GM12878 (cell line): Measurements from ENCODE around the gene SOX5. TPM values are rescaled to one million over a fixed set of nuclear protein-coding genes. Genes with fewer than 3 reads are reported as not detected.

Source experiments
- ATAC-seq: fragments of 200-7000 bp; cut with Tn5 transposase; 3 replicates; pipeline ENCODE4 v1.9.1; 2020; ENCODE audit warnings: mild to moderate bottlenecking, moderate library complexity
- BruUV-seq: library from RNA; stranded (reverse); fragments of 400-500 nt; replicated peaks from 2 replicates; lab custom pipeline; 2021; lab: Mats Ljungman, UMichigan
- CTCF ChIA-PET: fragments of 300-600 bp; sonication (Branson Sonifier 250); formaldehyde crosslinking; extraction: SDS; loops from one replicate; lab custom pipeline; 2021; ENCODE audit warnings: inconsistent platforms; lab: Yijun Ruan, JAX
- POLR2A ChIA-PET: fragments of 350-600 bp; formaldehyde crosslinking; extraction: SDS; loops from one replicate; lab custom pipeline; 2021; ENCODE audit warnings: inconsistent platforms; lab: Charles Lee
- RAD21 ChIA-PET: fragments of 300-600 bp; sonication (Branson Sonifier 250); formaldehyde crosslinking; loops from one replicate; lab custom pipeline; 2023; ENCODE audit warnings: antibody characterized with exemption; ENCODE audit not compliant: unreplicated experiment; lab: Charles Lee
- SMC1A ChIA-PET: fragments of 300-600 bp; sonication (Branson Sonifier 250); formaldehyde crosslinking; loops from one replicate; lab custom pipeline; 2023; ENCODE audit not compliant: unreplicated experiment, uncharacterized antibody; lab: Charles Lee
- DNase-seq: peaks from one replicate; pipeline ENCODE4 v3.0.0-alpha.2; 2011; ENCODE audit warnings: low read depth, low spot score
- FAIRE-seq: peaks from 3 replicates; lab custom pipeline; 2011; peaks lifted over from hg19 to GRCh38; lab: Jason Lieb, UNC
- H2AFZ ChIP-seq: 2 replicates; pipeline ENCODE4 v1.6.0; 2011; ENCODE audit warnings: low read depth, low read length, control low read depth; ENCODE audit not compliant: control insufficient read depth
- H3K27ac ChIP-seq: 2 replicates; pipeline ENCODE4 v1.5.1; 2011; ENCODE audit warnings: control low read depth; ENCODE audit not compliant: control insufficient read depth, insufficient read depth
- H3K27me3 ChIP-seq, 2 experiments: replicated peaks in 1 of 2; 2 replicates each; pipeline versions ENCODE4 v1.6.0 to v1.6.1; 2011; ENCODE audit warnings: low read length in 1 of 2; ENCODE audit not compliant: control insufficient read depth in 2 of 2, insufficient read depth in 2 of 2
- H3K36me3 ChIP-seq, 2 experiments: 2 replicates each; pipeline ENCODE4 v1.5.1; 2011; ENCODE audit warnings: low read length in 1 of 2; ENCODE audit not compliant: control insufficient read depth in 2 of 2, insufficient read depth in 2 of 2
- H3K4me1 ChIP-seq: 2 replicates; pipeline ENCODE4 v1.6.1; 2011; ENCODE audit warnings: mild to moderate bottlenecking, low read length, moderate library complexity, mixed read lengths; ENCODE audit not compliant: control insufficient read depth, insufficient read depth
- H3K4me2 ChIP-seq: 2 replicates; pipeline ENCODE4 v1.6.0; 2011; ENCODE audit warnings: control low read depth; ENCODE audit not compliant: control insufficient read depth, insufficient read depth
- H3K4me3 ChIP-seq: fragments of 200-600 bp; sonication (generic); 2 replicates; pipeline ENCODE4 v1.5.1; 2016
- H3K79me2 ChIP-seq: 2 replicates; pipeline ENCODE4 v1.6.0; 2011; ENCODE audit warnings: low read length; ENCODE audit not compliant: control insufficient read depth, insufficient read depth
- H3K9ac ChIP-seq: 2 replicates; pipeline ENCODE4 v1.8.0; 2011; ENCODE audit warnings: low read length, control low read depth, mixed read lengths; ENCODE audit not compliant: control insufficient read depth, insufficient read depth
- H3K9me3 ChIP-seq: replicated peaks from 3 replicates; pipeline ENCODE4 v1.5.1; 2011; ENCODE audit warnings: mild to moderate bottlenecking, low read length; ENCODE audit not compliant: control insufficient read depth, insufficient read depth
- H4K20me1 ChIP-seq: 2 replicates; pipeline ENCODE4 v1.6.0; 2011; ENCODE audit not compliant: control insufficient read depth, insufficient read depth
- BHLHE40 ChIP-seq, 2 experiments: fragments of 450-650 bp in 1 of 2; IDR thresholded peaks; 2 replicates each; pipeline ENCODE4 v1.6.1; 2011 to 2017; ENCODE audit warnings: low read depth in 2 of 2, borderline replicate concordance in 1 of 2, improper control_type of control experiment in 1 of 2, low read length in 1 of 2, mild to moderate bottlenecking in 1 of 2
- EP300 ChIP-seq, 2 experiments: fragments of 150-350 bp in 1 of 2; IDR thresholded peaks; 2 replicates each; pipeline ENCODE4 v1.6.1; 2011 to 2012; ENCODE audit warnings: low read depth in 2 of 2, low read length in 2 of 2, borderline replicate concordance in 1 of 2, improper control_type of control experiment in 1 of 2, inconsistent platforms in 1 of 2; ENCODE audit not compliant: control insufficient read depth in 1 of 2
- IKZF1 ChIP-seq: fragments of 450-650 bp; conservative IDR thresholded peaks from 2 replicates; pipeline ENCODE4 v1.6.1; 2017; ENCODE audit warnings: antibody characterized with exemption, mild to moderate bottlenecking
- IKZF2 ChIP-seq, 2 experiments: fragments of 450-650 bp; IDR thresholded peaks; 2 replicates each; pipeline ENCODE4 v1.6.1; 2017; ENCODE audit warnings: mild to moderate bottlenecking in 2 of 2, moderate library complexity in 2 of 2
- JUND ChIP-seq: IDR thresholded peaks from 2 replicates; pipeline ENCODE4 v1.6.1; 2012; ENCODE audit warnings: low read depth, mild to moderate bottlenecking, low read length, improper control_type of control experiment, moderate library complexity
- SKIL ChIP-seq: fragments of 450-650 bp; IDR thresholded peaks from 2 replicates; pipeline ENCODE4 v1.6.1; 2017; ENCODE audit warnings: mild to moderate bottlenecking, low read depth, inconsistent platforms; ENCODE audit not compliant: poor library complexity, severe bottlenecking
- SP1 ChIP-seq: IDR thresholded peaks from one replicate; pipeline ENCODE4 v1.6.1; 2011; ENCODE audit warnings: low read depth, low read length
- TCF7 ChIP-seq: IDR thresholded peaks from 2 replicates; pipeline ENCODE4 v1.6.1; 2014; ENCODE audit warnings: antibody characterized with exemption, borderline replicate concordance
- WGBS: methylation state at CpG from one replicate; pipeline ENCODE4 v1.1.6; 2016; ENCODE audit warnings: low lambda C conversion rate; ENCODE audit not compliant: insufficient replicate concordance, insufficient coverage; ENCODE audit errors: missing lambda C conversion rate; 5-methylcytosine and 5-hydroxymethylcytosine counted together
- in situ Hi-C: fragments of 300-500 bp; cut with MboI; formaldehyde crosslinking; loops from 9 replicates; pipeline ENCODE4 v1.14.3; 2018; ENCODE audit warnings: mixed read lengths
- intact Hi-C: fragments of 100-400 bp; cut with micrococcal nuclease; formaldehyde crosslinking; loops from one replicate; pipeline ENCODE4 v1.14.2; 2022; ENCODE audit not compliant: unreplicated experiment
- polyA plus RNA-seq, 11 experiments: library from polyadenylated mRNA; depleted of rRNA in 4 of 11; unstranded in 6 of 11; stranded (reverse) in 5 of 11; fragments of >200 nt; fragmentation: Nextera tagmentation in 4 of 11; fragmentation: Illumina TruSeq in 1 of 11; extraction: Ambion mirVana in 4 of 11; extraction: Trizol in 1 of 11; gene quantifications; 1 replicate in 1 of 11; 2 replicates in 10 of 11; pipeline versions ENCODE4 v1.2.1 to v1.2.3, GENCODE V29; 2011 to 2016; ENCODE audit warnings: inconsistent platforms in 2 of 11, missing spikeins in 2 of 11, low read depth in 1 of 11
- total RNA-seq, 4 experiments: library from RNA; depleted of rRNA in 3 of 4; stranded (reverse); fragments of >200 nt in 3 of 4; fragmentation: Illumina TruSeq in 1 of 4; extraction: Trizol in 1 of 4; gene quantifications; 2 replicates each; pipeline versions ENCODE4 v1.2.1 to v1.2.3, GENCODE V29; 2013 to 2021
- TF ChIP-seq, protein P1 (sequence below): fragments of 450-650 bp; IDR thresholded peaks from 2 replicates; pipeline ENCODE4 v1.6.1; 2017; ENCODE audit warnings: antibody characterized with exemption, mild to moderate bottlenecking, moderate library complexity

The SOX5 gene
- total and polyA plus RNA-seq, 10 of the 15 experiments (the other 5 are each of a cell fraction or from before 2014, with no cell fraction given), result 0.08 to 1.0 (median 0.24) TPM

DNA sequence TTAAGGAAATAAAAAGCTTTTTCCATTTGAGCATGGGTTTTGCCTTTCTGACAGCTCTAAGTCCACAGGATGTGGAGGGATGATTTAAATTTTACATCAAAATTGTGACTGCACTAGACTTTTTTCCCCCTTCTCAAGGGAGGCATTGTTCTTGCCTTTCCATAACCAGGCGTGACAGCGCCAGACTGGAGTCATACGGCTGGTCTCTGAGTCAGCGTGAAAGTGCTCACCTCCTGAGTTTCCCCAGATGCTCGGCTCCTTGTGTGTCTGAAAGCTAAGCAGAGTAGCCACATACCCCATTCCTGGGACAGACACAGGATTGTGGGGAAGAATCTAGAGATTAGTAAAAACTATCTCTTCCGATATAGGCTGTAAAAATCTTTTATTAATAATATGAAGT lies 43.1 kb downstream of the SOX5 start:
- CTCF ChIA-PET, result interaction anchor here (1.1 kb wide), 1 partner anchor 17 kb away, joined by 3 read pairs; no protein-coding TSS in a partner anchor
- H3K27me3 ChIP-seq, result no peaks in the 10 kb centered on the region
- no peak overlapping the region for H3K27ac ChIP-seq
- H3K4me2 ChIP-seq, result no peak overlapping the region
- no peaks in the 10 kb centered on the region for H3K4me1 ChIP-seq
- 30% methylated on average over 6 of the region's 6 CpGs for WGBS
- SMC1A ChIA-PET, result no interaction called here
- no peaks in the 10 kb centered on the region for H4K20me1 ChIP-seq
- DNase-seq (no peak), FAIRE-seq (no peak), ATAC-seq (peak; percentile 83)
- no peak overlapping the region for H2AFZ ChIP-seq
- TF ChIP-seq SP1 (no peak), SKIL (peak; percentile 82), TCF7 (no peak), IKZF1 (peak; percentile 51; the same call in 1 of the 2 replicates), IKZF2 (IDR thresholded peaks at IDR 0.05) (peak; percentile 48 to 66; a peak in 3 of 4 replicates), EP300 (IDR thresholded peaks at IDR 0.05; ENCODE audit: borderline replicate concordance in 1 of 2, control insufficient read depth in 1 of 2, low read depth in 2 of 2, low read length in 2 of 2) (peak in 1 of 2 experiments; percentile 68; a peak in 2 of 4 replicates), JUND (peak; percentile 30; the same call in 1 of the 2 replicates), BHLHE40 (IDR thresholded peaks at IDR 0.05; ENCODE audit: borderline replicate concordance in 1 of 2, low read depth in 2 of 2, low read length in 1 of 2) (0 out of 4 replicates have a peak, but pooled peaks have one; percentile 14 to 33)
- TF ChIP-seq, protein P1, sequence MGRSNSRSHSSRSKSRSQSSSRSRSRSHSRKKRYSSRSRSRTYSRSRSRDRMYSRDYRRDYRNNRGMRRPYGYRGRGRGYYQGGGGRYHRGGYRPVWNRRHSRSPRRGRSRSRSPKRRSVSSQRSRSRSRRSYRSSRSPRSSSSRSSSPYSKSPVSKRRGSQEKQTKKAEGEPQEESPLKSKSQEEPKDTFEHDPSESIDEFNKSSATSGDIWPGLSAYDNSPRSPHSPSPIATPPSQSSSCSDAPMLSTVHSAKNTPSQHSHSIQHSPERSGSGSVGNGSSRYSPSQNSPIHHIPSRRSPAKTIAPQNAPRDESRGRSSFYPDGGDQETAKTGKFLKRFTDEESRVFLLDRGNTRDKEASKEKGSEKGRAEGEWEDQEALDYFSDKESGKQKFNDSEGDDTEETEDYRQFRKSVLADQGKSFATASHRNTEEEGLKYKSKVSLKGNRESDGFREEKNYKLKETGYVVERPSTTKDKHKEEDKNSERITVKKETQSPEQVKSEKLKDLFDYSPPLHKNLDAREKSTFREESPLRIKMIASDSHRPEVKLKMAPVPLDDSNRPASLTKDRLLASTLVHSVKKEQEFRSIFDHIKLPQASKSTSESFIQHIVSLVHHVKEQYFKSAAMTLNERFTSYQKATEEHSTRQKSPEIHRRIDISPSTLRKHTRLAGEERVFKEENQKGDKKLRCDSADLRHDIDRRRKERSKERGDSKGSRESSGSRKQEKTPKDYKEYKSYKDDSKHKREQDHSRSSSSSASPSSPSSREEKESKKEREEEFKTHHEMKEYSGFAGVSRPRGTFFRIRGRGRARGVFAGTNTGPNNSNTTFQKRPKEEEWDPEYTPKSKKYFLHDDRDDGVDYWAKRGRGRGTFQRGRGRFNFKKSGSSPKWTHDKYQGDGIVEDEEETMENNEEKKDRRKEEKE, result no peak
- intact Hi-C loops, result no loop called here
- no peak overlapping the region for H3K4me3 ChIP-seq
- RAD21 ChIA-PET, result no interaction called here
- no peaks in the 10 kb centered on the region for H3K79me2 ChIP-seq
- POLR2A ChIA-PET, result no interaction called here
- no TSS peak for BruUV-seq
- no peaks in the 10 kb centered on the region for H3K9me3 ChIP-seq
- H3K9ac ChIP-seq, result no peak overlapping the region
- in situ Hi-C loops, result no loop called here
- no peaks in the 10 kb centered on the region for H3K36me3 ChIP-seq
